Mesenteric fat pad (tissue), 1 donor: Measurements from ENCODE around the gene OR11H6. TPM values are rescaled to one million over a fixed set of nuclear protein-coding genes. Genes with fewer than 3 reads are reported as not detected.
"Not testable (repeated sequence)": the region's sequence is repeated elsewhere in the genome, so short reads cannot be mapped to it uniquely, and the experiment has no call there.

Source experiments
- DNase-seq: peaks from one replicate; pipeline ENCODE4 v3.0.0-alpha.2; 2020; ENCODE audit warnings: low spot score
- long read RNA-seq: library from polyadenylated mRNA; unstranded; transcript quantifications from one replicate; pipeline ENCODE4 v2.0.0, GENCODE V29; 2020
- total RNA-seq: library from RNA; stranded (reverse); fragmentation: NEBNext Ultra II Directional; extraction: Animal tissue kit (Norgen Biotek cat#: 25700); gene quantifications from one replicate; pipeline ENCODE4 v1.2.1, GENCODE V29; 2021
- donor health status: DM: yes; HTN: yes; CAD: no.

Gene OR11H6, protein sequence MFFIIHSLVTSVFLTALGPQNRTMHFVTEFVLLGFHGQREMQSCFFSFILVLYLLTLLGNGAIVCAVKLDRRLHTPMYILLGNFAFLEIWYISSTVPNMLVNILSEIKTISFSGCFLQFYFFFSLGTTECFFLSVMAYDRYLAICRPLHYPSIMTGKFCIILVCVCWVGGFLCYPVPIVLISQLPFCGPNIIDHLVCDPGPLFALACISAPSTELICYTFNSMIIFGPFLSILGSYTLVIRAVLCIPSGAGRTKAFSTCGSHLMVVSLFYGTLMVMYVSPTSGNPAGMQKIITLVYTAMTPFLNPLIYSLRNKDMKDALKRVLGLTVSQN
- total RNA-seq, result not detected
- long read RNA-seq, result 0 reads

DNA sequence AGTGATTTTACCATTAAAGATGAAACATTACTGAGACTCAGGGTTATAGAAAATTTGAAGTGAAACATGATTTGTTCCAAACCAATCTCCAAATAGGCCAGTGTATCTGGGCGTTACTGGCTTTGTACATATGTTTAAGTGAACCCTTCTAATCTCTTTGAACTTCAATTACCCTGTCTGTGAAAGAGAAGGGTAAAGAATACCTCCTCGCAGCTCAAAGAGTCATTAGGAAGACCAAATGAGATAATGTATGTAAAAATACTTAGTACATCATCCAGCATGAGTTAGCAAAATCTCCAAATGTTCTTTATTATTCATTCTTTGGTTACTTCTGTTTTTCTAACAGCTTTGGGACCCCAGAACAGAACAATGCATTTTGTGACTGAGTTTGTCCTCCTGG, at the start of gene OR11H6:
OR11H6 (plus strand) TSS at position 301 of the 400 bp plus-strand sequence; CDS start at position 301, 0 bp downstream.
- DNase-seq, result no peak

DNA sequence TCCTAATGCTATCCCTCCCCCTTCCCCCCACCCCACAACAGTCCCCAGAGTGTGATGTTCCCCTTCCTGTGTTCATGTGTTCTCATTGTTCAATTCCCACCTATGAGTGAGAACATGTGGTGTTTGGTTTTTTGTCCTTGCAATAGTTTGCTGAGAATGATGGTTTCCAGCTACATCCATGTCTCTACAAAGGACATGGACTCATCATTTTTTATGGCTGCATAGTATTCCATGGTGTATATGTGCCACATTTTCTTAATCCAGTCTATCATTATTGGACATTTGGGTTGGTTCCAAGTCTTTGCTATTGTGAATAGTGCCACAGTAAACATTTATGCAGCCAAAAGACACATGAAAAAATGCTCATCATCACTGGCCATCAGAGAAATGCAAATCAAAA, 49.3 kb upstream of the OR11H6 start:
- not testable (repeated sequence) for DNase-seq

DNA sequence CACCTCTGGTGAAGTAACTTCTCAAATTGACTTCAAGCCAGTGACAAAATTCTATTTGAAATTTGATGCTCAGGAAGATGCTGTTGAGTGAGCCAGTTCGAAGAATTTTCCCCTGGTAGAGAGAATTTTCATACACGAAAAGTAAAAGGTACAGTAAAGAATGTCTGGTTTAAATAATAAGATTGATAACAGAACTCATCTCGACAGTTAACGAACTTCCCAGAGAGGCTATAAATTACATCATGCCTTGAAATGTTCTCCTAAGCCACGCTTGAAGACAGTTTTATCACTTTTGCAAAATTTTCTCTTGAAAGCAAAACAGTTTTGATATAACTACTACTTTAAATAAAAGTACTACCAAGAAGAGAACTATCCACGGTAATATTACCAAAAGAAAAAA, 47.2 kb upstream of the OR11H6 start:
- DNase-seq, result no peak

DNA sequence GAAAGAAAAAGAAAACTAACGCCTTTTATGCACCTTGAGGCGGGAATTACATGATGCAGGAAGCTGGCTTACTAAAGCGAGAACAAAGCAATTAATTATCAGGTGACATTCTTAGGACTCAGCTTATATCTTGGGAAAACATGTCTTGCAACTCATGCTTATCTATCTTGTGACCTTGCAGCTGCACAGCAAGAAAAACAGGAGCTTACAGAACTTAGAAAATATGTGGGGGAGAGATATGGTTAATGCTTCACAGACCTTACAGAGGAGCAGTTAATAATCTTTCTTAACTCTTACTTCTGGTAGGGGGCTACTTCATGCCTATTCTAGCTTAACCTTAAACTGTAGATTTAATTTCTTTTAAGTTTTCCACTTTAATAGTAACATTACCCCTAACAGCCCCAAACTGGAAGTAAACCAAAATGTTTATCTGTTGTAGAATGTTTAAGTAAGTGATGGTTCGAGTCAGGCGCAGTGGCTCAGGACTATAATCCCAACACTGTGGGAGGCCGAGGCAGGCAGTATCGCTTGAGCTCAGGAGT, 46.0 kb upstream of the OR11H6 start:
- DNase-seq, result no peak

DNA sequence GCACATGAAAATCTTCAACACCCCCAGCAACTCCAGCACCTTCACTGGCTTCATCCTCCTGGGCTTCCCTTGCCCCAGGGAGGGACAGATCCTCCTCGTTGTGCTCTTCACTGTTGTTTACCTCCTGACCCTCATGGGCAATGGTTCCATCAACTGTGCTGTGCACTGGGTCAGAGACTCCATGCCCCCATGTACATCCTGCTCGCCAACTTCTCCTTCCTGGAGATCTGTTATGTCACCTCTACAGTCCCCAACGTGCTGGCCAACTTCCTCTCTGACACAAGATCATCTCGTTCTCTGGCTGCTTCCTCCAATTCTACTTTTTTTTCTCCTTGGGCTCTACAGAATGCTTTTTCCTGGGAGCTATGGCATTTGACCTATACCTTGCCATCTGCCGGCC, 44.3 kb upstream of the OR11H6 start:
- no peak for DNase-seq

DNA sequence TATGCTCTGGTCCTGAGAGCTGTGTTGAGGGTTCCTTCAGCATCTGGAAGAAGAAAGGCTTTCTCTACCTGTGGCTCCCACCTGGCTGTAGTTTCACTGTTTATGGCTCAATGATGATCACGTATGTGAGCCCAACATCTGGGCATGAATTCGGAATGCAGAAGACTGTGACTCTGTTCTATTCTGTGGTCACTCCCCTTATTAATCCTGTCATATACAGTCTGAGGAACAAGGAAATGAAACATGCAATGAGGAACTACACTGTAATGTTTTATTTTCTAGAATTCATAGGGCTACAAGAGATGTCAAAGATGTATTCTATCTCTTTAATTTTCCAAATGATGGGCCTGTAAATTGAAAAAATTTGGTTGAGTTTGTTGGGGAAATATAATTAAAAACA, 43.6 kb upstream of the OR11H6 start:
- no peak for DNase-seq

DNA sequence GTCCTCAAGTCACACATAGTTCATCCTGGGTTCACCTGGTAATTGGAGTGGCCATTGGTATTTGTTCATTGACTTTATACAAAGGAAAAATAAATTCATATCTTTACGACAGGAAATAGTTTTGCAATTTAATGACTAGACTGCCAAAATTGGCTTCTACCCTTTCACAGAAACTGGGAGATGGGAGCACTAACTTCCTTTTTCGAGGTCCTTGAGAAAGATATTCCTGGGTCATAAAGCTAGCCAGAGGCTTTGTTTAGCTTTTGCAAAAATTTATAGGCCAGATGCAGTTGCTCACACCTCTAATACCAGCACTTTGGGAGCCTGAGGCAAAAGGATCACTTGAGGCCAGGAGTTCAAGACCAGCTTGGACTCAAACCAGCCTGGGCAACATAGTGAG, 43.0 kb upstream of the OR11H6 start:
- DNase-seq, result no peak

DNA sequence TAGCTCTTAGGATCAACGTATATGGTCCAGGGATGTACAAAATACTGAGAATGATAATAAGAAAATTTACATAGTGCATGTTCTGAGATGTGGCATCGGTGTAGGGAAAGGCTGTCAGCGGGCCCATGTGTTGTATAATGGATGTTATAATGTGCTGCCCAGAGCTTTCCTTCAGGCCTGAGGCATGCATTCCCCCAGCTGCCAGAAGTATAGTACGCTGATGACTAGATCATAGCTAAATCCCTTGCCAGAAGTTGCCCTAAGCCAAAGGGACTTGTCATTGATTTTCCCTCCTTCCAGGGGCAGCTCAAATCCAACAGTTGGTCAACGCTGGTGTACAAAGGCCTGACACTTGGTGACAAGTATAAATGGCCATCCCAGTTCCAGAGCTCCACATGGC, 39.3 kb upstream of the OR11H6 start:
- no peak for DNase-seq

DNA sequence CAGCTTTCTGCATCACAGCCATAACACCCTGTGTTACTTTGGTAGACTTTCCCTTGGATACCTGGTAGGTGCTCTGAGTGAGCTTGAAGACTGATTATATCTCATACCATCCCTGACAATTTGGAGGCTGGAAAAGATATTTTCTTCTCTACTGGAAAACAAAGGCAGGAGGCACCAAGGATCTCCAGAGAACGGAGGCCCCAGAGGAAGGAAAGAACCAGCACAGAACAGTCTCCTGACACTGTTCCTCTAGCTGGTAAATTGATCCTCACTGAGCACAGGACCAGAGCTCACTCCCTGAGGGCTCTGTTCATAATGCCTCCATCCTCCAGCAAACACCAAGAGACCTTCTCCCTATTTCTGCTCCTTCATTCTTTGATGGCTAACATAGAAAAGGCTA, 32.9 kb upstream of the OR11H6 start, which contains the start of gene OR11G2:
OR11G2 (plus strand) TSS at position 301 of the 400 bp plus-strand sequence. CDS start 6,542 bp downstream, outside the sequence.
- no peak for DNase-seq

DNA sequence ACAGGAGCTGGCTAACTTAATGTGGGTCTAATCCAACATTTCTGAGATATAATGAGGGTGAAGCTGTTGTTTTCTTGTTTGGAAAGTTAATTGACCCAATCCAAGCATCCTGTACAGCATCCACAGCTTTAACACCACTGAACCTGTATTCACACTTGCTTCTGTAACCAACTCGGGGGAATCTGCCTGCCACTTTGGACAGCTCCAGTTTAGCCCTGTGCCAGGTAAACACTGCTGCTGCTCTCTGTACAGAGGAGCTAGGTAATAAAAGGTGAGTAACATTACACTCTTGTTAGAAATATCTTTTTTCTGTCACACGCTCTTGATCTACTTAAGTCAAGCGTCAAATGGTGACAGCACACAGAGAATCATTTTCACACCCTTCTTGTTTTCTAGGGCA, 32.1 kb upstream of the OR11H6 start:
- no peak for DNase-seq

DNA sequence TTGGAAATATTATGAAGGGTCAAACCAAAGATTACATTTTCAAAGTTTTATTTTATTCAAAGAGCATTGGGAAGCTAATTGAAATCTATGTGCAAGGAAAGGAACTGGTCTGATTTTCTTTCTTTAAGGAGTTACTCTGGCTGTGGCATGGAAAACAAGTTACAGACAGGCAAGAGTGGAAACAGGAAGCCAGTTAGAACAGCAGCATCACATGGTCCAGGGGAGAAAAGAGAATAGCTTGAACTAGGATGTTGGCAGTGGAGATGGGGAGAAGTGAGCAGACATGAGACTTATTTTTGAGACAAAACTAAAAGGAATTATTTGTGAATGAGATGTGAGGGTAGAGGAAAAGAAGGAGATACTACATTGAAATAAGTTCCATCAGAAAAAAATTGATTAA, 29.4 kb upstream of the OR11H6 start:
- DNase-seq, result no peak

DNA sequence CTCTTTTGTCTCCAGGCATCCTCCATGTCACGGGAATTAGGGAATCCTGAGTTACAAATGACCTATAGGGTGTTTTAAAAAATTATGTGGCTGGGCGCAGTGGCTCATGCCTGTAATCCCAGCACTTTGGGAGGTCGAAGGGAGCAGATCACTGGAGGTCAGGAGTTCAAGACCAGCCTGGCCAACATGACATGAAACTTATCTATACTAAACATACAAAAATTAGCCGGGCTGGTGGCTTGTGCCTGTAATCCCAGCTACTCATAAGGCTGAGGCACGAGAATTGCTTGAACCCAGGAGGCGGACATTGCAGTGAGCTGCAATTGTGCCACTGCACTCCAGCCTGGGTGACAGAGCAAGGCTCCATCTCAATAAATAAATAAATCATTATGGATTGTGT, 28.3 kb upstream of the OR11H6 start:
- not testable (repeated sequence) for DNase-seq

DNA sequence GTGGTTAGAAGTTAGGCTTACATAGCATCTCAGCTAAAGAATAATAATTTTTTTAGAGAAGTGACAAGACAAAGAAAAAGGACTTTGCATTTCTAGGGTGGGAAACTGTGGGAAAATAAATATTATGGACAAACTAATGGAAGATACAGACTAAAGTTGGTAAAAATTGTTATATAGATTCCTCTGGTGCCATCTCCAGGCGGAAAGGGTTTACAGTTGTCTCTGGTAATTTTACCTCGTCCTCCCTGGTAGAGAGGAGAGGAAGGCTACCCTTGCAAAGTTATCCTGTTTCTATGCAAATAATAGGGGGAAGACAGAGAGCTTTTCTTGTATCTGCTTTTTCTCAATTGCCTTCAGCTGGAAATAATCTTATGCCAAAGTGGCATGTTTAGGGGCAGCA, 27.6 kb upstream of the OR11H6 start:
- no peak for DNase-seq

DNA sequence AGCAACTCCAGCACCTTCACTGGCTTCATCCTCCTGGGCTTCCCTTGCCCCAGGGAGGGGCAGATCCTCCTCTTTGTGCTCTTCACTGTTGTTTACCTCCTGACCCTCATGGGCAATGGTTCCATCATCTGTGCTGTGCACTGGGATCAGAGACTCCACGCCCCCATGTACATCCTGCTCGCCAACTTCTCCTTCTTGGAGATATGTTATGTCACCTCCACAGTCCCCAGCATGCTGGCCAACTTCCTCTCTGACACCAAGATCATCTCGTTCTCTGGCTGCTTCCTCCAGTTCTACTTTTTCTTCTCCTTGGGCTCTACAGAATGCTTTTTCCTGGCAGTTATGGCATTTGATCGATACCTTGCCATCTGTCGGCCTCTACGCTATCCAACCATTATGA, 26.1 kb upstream of the OR11H6 start:
- no peak for DNase-seq

DNA sequence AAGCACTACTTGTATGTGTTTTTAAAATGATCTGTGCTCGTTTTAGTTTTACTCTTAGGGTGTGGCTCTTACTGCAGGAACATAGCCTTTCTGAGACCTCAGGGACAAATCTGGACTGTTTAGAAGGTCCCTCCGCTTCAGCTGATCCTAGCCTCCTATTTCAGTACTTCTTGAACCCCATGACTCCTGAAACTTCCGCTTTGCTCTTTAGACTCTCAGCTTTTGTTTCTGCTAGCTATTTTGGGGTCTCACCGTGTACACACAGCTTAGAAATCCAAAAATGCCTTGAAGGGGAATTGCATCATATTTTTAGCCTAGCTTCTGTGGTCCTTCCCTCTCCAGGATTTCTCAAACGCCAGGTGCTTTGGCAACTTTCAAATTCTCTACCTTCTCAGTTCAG, 24.5 kb upstream of the OR11H6 start:
- no peak for DNase-seq

DNA sequence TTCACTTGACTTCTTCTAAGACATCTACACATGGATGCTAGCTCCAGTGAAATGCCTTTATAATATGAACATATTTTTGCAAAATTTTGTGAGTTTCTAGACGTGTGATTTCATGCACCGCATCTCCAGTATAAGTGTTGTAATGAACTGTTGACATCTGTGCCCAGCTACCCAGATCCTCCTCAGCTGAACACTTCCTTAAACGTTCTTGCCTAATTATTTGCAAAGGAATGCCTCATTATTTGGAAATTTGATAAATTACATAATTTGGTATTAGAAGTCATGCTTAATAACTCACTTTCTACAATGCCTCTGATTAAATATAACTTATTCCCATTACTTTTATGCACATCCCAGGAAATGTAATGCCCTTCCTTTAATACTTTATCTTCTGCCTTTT, 18.8 kb upstream of the OR11H6 start:
- no peak for DNase-seq

DNA sequence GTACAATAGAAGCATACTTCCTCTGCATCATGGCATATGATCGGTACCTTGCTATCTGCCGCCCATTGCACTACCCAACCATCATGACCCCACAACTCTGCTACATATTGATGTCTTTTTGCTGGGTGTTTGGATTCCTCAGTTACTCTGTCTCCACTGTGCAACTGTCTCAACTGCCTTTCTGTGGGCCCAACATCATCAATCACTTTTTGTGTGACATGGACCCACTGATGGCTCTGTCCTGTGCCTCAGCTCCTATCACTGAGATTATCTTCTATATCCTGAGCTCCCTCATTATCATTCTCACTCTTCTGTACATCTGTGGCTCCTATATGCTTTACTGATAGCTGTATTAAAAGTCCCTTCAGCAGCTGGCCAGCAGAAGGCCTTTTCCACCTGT, 13.9 kb upstream of the OR11H6 start:
- no peak for DNase-seq

DNA sequence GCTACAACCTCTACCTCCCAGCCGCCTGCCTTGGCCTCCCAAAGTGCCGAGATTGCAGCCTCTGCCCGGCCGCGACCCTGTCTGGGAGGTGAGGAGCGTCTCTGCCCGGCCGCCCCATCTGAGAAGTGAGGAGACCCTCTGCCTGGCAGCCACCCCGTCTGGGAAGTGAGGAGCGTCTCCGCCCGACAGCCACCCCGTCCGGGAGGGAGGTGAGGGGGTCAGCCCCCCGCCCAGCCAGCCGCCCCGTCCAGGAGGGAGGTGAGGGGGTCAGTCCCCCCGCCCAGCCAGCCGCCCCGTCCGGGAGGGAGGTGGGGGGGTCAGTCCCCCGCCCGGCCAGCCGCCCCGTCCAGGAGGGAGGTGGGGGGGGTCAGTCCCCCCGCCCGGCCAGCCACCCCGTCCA, 11.1 kb upstream of the OR11H6 start:
- not testable (repeated sequence) for DNase-seq

DNA sequence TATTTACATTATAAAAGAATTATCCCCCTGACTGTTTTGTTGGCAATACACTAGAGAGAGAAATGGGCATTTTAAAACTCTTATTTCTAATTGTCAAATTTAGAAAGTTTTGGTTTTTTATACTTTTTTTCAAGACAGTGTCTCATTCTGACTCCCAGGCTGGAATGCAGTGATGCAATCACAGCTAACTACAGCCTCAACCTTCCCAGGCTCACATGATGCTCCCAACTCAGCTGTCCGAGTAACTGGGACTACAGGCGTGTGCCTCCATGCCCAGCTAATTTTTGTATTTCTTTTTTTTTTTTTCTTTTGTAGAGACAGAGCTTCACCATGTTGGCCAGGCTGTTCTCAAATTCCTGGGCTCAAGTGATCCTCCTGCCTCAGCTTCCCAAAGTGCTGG, 8.3 kb upstream of the OR11H6 start:
- DNase-seq, result no peak

DNA sequence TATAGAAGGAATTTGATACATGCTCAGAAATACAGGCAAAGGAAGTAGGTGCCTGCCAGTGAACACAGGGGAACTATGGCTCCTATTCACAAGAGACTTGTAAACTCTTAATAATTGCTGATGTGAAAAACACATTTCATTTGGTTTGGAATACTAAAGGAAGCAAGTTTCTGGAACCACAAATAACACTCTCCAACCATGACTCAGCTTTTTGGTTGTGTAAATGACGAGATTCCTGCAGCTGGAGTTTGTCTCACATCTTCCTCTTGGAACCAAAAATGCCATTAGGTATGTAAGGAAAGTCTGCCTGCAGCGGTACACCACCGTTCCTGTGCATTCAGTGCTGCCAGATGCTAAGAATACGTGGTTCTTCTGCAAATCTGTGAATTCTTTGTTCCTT, 4.5 kb upstream of the OR11H6 start:
- DNase-seq, result no peak

DNA sequence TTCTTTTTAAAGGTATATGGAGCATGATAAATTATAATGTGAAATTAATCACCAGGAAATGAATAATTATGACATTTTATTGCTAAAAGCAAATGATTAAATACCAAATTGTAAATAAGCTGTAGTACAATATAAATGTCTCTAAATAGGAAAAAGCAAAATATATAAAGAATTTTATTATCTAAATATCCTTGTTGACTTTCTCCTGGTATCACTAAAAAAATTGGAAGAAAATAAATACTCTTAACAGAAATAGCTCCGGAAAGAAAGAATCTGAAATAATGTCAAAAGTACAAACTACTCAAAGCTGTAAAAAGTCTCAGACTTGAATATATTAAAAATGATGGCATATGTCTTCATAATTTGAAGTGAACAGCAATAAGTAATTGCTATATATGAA, 5.2 kb downstream of the OR11H6 start, which contains the start of gene OR11H7:
OR11H7 (plus strand) TSS at position 301 of the 400 bp plus-strand sequence.
- no peak for DNase-seq

DNA sequence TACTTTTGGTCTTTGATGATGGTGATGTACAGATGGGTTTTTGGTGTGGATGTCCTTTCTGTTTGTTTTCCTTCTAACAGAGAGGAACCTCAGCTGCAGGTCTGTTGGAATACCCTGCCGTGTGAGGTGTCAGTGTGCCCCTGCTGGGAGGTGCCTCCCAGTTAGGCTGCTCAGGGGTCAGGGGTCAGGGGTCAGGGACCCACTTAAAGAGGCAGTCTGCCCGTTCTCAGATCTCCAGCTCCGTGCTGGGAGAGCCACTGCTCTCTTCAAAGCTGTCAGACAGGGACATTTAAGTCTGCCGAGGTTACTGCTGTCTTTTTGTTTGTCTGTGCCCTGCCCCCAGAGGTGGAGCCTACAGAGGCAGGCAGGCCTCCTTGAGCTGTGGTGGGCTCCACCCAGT, 11.9 kb downstream of the OR11H6 start:
- not testable (repeated sequence) for DNase-seq

DNA sequence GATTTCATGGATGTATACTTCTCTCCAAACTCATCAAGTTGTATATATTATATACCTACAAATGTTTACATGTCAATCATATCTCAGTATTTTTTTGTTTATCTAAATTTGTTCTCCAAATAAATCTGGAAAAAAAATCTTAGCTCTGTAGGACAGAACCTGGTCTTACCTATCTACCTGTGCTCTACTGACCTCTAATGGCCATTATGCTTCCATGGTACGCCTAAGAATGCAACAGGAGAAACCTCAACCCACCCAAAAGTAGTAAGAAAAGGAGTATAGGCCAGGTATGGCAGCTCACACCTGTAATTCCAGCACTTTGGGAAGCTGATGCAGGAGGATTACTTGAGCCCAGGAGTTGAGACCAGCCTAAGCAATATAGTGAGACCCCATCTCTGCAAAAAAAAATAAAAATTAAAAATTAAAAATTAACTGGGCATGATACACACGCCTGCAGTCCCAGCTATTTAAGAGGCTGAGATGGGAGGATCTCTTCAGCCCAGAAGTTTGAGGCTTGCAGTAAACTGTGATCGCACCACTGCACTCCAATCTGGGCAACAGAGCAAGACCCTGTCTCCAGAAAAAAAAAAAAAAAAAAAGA, 24.2 kb downstream of the OR11H6 start:
- DNase-seq, result no peak
